Smooth muscle cell (in vitro differentiated cells): Measurements from ENCODE around the gene NPR3. TPM values are rescaled to one million over a fixed set of nuclear protein-coding genes. Genes with fewer than 3 reads are reported as not detected.

ENCODE experiments used
- DNase-seq: peaks from one replicate; lab custom pipeline; 2025; ENCODE audit not compliant: unreplicated experiment; lab: John Stamatoyannopoulos, UW
- H2AFZ ChIP-seq: fragments of 200-600 bp; sonication (generic); 2 replicates; pipeline ENCODE4 v1.6.0; 2016; ENCODE audit warnings: antibody characterized with exemption, low read depth, mild to moderate bottlenecking
- H3F3A ChIP-seq: fragments of 200-600 bp; sonication (generic); 2 replicates; pipeline ENCODE4 v1.6.0; 2017; ENCODE audit warnings: antibody characterized with exemption, low read depth
- H3K27ac ChIP-seq: fragments of 200-600 bp; sonication (generic); 2 replicates; pipeline ENCODE4 v1.5.1; 2016; ENCODE audit warnings: low read depth, mild to moderate bottlenecking
- H3K27me3 ChIP-seq: fragments of 200-600 bp; sonication (generic); 2 replicates; pipeline ENCODE4 v1.6.1; 2016; ENCODE audit warnings: low read depth, mild to moderate bottlenecking
- H3K36me3 ChIP-seq: fragments of 200-600 bp; sonication (generic); 2 replicates; pipeline ENCODE4 v1.5.1; 2016; ENCODE audit warnings: low read depth
- H3K4me1 ChIP-seq: fragments of 200-600 bp; sonication (generic); 2 replicates; pipeline ENCODE4 v1.5.1; 2016; ENCODE audit warnings: low read depth
- H3K4me2 ChIP-seq: fragments of 200-600 bp; sonication (generic); 2 replicates; pipeline ENCODE4 v1.6.0; 2016; ENCODE audit warnings: mild to moderate bottlenecking
- H3K4me3 ChIP-seq: fragments of 200-600 bp; sonication (generic); 2 replicates; pipeline ENCODE4 v1.5.1; 2016; ENCODE audit warnings: mild to moderate bottlenecking
- H3K79me2 ChIP-seq: fragments of 200-600 bp; sonication (generic); 2 replicates; pipeline ENCODE4 v1.6.0; 2016; ENCODE audit warnings: low read depth, mild to moderate bottlenecking
- H3K9ac ChIP-seq: fragments of 200-600 bp; sonication (generic); 2 replicates; pipeline ENCODE4 v1.6.0; 2016; ENCODE audit warnings: low read depth
- H3K9me3 ChIP-seq: fragments of 200-600 bp; sonication (generic); replicated peaks from 2 replicates; pipeline ENCODE4 v1.5.1; 2016; ENCODE audit warnings: low read depth
- H4K20me1 ChIP-seq: fragments of 200-600 bp; sonication (generic); 2 replicates; pipeline ENCODE4 v1.6.0; 2016; ENCODE audit warnings: low read depth
- CTCF ChIP-seq: fragments of 200-600 bp; sonication (generic); IDR thresholded peaks from 2 replicates; pipeline ENCODE4 v1.5.1; 2017; ENCODE audit warnings: borderline replicate concordance, mild to moderate bottlenecking, antibody characterized with exemption; ENCODE audit not compliant: insufficient read depth, poor library complexity, severe bottlenecking
- WGBS: methylation state at CpG from one replicate; pipeline ENCODE4 v1.1.7; 2016; ENCODE audit warnings: low lambda C conversion rate; 5-methylcytosine and 5-hydroxymethylcytosine counted together
- polyA plus RNA-seq: library from polyadenylated mRNA; unstranded; fragments of >200 nt; fragmentation: Nextera tagmentation; extraction: Ambion mirVana; gene quantifications from 2 replicates; pipeline ENCODE4 v1.2.1, GENCODE V29; 2016
- total RNA-seq: library from RNA; depleted of rRNA; stranded (reverse); fragments of >200 nt; gene quantifications from 2 replicates; pipeline ENCODE4 v1.2.3, GENCODE V29; 2014

NPR3 gene
- total and polyA plus RNA-seq, 2 experiments from 2014 or later = 2.5 to 5.4 TPM

DNA sequence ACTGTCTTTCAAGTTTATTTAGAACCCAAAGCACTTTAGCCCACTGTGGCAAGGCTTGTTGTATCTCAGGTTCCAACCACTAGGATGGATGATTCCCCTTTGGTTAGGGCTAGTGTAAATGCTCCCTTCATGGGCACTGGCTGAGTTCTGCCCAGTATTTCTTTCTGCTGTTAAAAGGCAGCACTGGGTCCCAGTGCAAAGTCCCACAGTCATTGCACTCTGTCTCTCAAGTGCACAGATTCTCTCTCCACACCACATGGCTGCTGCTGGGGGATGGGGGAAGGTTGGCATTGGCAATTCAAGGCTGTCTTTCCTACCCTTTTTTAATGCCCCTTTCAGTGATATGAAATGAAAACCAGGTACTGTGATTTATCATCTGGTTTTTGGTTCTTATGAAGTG lies 7.2 kb upstream of the NPR3 start:
- Histone ChIP-seq H3K4me1 (no peaks in the 10 kb centered on the region), H3F3A (no peaks in the 10 kb centered on the region), H3K36me3 (no peaks in the 10 kb centered on the region), H3K27ac (no peak overlapping the region), H2AFZ (no peak overlapping the region), H3K9ac (no peak overlapping the region), H3K4me3 (no peak overlapping the region), H4K20me1 (no peaks in the 10 kb centered on the region), H3K9me3 (no peaks in the 10 kb centered on the region), H3K4me2 (no peak overlapping the region), H3K27me3 (peaks cover 16% of the 10 kb centered on the region), H3K79me2 (no peaks in the 10 kb centered on the region)
- no peak for DNase-seq
- TF ChIP-seq CTCF = no peak

GRCh38 chr5:32707418-32707997 lies 3.6 kb upstream of the NPR3 start:
- no peaks in the 10 kb centered on the region for H3K79me2 ChIP-seq
- no peaks in the 10 kb centered on the region for H4K20me1 ChIP-seq
- H3K9me3 ChIP-seq = no peaks in the 10 kb centered on the region
- H3F3A ChIP-seq = no peaks in the 10 kb centered on the region
- no peaks in the 10 kb centered on the region for H3K36me3 ChIP-seq
- peaks cover 36% of the 10 kb centered on the region for H3K27me3 ChIP-seq
- H3K4me3 ChIP-seq = no peak overlapping the region
- H2AFZ ChIP-seq = no peak overlapping the region
- no peak overlapping the region for H3K9ac ChIP-seq
- peak; percentile 57 for TF ChIP-seq CTCF
- H3K27ac ChIP-seq = no peak overlapping the region
- DNase-seq = no peak
- H3K4me1 ChIP-seq = peaks cover 19% of the 10 kb centered on the region
- no peak overlapping the region for H3K4me2 ChIP-seq
- WGBS = 19% methylated on average over 2 of the region's 2 CpGs

- no peak for TF ChIP-seq CTCF
- Histone ChIP-seq H3K4me3 (no peak overlapping the region), H3K9ac (no peak overlapping the region)
Measured at GRCh38 chr5:32708949-32709348, 2.2 kb upstream of the NPR3 start.

More at GRCh38 chr5:32708949-32709348, 2.2 kb upstream of the NPR3 start:
- Histone ChIP-seq H3K27me3 (peaks cover 51% of the 10 kb centered on the region), H3K79me2 (no peaks in the 10 kb centered on the region), H3K36me3 (no peaks in the 10 kb centered on the region), H3K4me2 (peak overlapping the region; percentile 94), H3K9me3 (no peaks in the 10 kb centered on the region), H3K4me1 (peaks cover 32% of the 10 kb centered on the region), H3F3A (no peaks in the 10 kb centered on the region), H2AFZ (peak overlapping the region; percentile 33), H4K20me1 (no peaks in the 10 kb centered on the region), H3K27ac (no peak overlapping the region)
- no peak for DNase-seq
- 41% methylated on average over 16 of the region's 16 CpGs for WGBS
